ENCODE results near the gene CACUL1. TPM values are rescaled to one million over a fixed set of nuclear protein-coding genes. Genes with fewer than 3 reads are reported as not detected.

Gene CACUL1
- total and polyA plus RNA-seq, 2 of the 13 experiments (the other 11 are each of a cell fraction or from before 2014, with no cell fraction given), result 14.2 to 31.0 TPM

GRCh38 chr10:118754556-118755423 is at the start of gene CACUL1 (continued):
- peak; percentile 59; the same call in 1 of the 2 replicates for TF ChIP-seq ZSCAN5A (CRISPR knock-in tag; IDR thresholded peaks at IDR 0.05; ENCODE audit: borderline replicate concordance)
- 0 out of 2 replicates have a peak, but pooled peaks have one; percentile 69 for TF ChIP-seq IRX3 (CRISPR knock-in tag; IDR thresholded peaks at IDR 0.05; ENCODE audit: borderline replicate concordance, low read depth)
- TF ChIP-seq ZNF790 (CRISPR knock-in tag; IDR thresholded peaks at IDR 0.05; ENCODE audit: borderline replicate concordance), result 0 out of 2 replicates have a peak, but pooled peaks have one; percentile 70
- peak; percentile 75; the same call in 1 of the 2 replicates for TF ChIP-seq HOXA3 (CRISPR knock-in tag; IDR thresholded peaks at IDR 0.05)
- no peak for TF ChIP-seq CENPT (CRISPR knock-in tag; IDR thresholded peaks at IDR 0.05; ENCODE audit: low read depth)
- TF ChIP-seq ZNF878 (CRISPR knock-in tag; IDR thresholded peaks at IDR 0.05), result no peak
- no peak for TF ChIP-seq ZNF260 (CRISPR knock-in tag; IDR thresholded peaks at IDR 0.05; ENCODE audit: borderline replicate concordance, low read depth)
- no peak for TF ChIP-seq ZNF496 (CRISPR knock-in tag; IDR thresholded peaks at IDR 0.05; ENCODE audit: insufficient replicate concordance)
- TF ChIP-seq SAFB2 (CRISPR knock-in tag; IDR thresholded peaks at IDR 0.05; ENCODE audit: borderline replicate concordance, low read depth), result peak; percentile 19; the same call in 1 of the 2 replicates
- no peak; the same call in 1 of the 2 replicates for TF ChIP-seq MXD1 (CRISPR knock-in tag; IDR thresholded peaks at IDR 0.05)
- no peak for TF ChIP-seq KLF13 (CRISPR knock-in tag; IDR thresholded peaks at IDR 0.05)
- peak; percentile 59; the same call in 1 of the 2 replicates for TF ChIP-seq DNMT1 (CRISPR knock-in tag; IDR thresholded peaks at IDR 0.05)
- TF ChIP-seq ZNF720 (CRISPR knock-in tag; IDR thresholded peaks at IDR 0.05), result no peak
- TF ChIP-seq AGO1 (IDR thresholded peaks at IDR 0.05; ENCODE audit: low read depth, low read length, poor library complexity, severe bottlenecking), result no peak
- TF ChIP-seq RFX3 (CRISPR knock-in tag; IDR thresholded peaks at IDR 0.05), result peak; percentile 96
- no peak for TF ChIP-seq NPAS2 (CRISPR knock-in tag; IDR thresholded peaks at IDR 0.05; ENCODE audit: borderline replicate concordance)
- no peak for TF ChIP-seq ZNF766 (CRISPR knock-in tag; IDR thresholded peaks at IDR 0.05; ENCODE audit: borderline replicate concordance)
- TF ChIP-seq HBP1 (CRISPR knock-in tag; IDR thresholded peaks at IDR 0.05; ENCODE audit: low read depth), result no peak
- no peak for TF ChIP-seq PRDM10 (CRISPR knock-in tag; IDR thresholded peaks at IDR 0.05; ENCODE audit: low read depth)
- no peak; the same call in 1 of the 2 replicates for TF ChIP-seq ATF7-NPFF (CRISPR knock-in tag; IDR thresholded peaks at IDR 0.05; ENCODE audit: low read depth)
- TF ChIP-seq ZNF335 (CRISPR knock-in tag; IDR thresholded peaks at IDR 0.05), result peak; percentile 99
- no peak for TF ChIP-seq MBD4 (IDR thresholded peaks at IDR 0.05; ENCODE audit: borderline replicate concordance, low read length)

All from HepG2 (cell line).